ENCODE measurements around the gene CARD9.

- TF ChIP-seq CTCF (conservative IDR thresholded peaks at IDR 0.05), result no peak
- TF ChIP-seq EZH2 (IDR thresholded peaks at IDR 0.05; ENCODE audit: low read depth), result no peak
Measured at GRCh38 chr9:136391737-136392537, 18.5 kb upstream of the CARD9 start.

Data from PC-9 (cell line).